M059J (cell line): ENCODE data around the gene CEP95. TPM values are rescaled to one million over a fixed set of nuclear protein-coding genes. Genes with fewer than 3 reads are reported as not detected.
"Not testable (repeated sequence)": the region's sequence is repeated elsewhere in the genome, so short reads cannot be mapped to it uniquely, and the experiment has no call there.

ENCODE experiments used
- DNase-seq: peaks from one replicate; pipeline ENCODE4 v3.0.0-alpha.2; 2012; ENCODE audit warnings: low read depth
- total RNA-seq: library from RNA; depleted of rRNA; stranded (reverse); fragments of >200 nt; shearing (Covaris generic); gene quantifications from 2 replicates; pipeline ENCODE4 v1.2.3, GENCODE V29; 2014; rRNA removed

The CEP95 gene
- 8.2 and 14.0 TPM in 2 replicates for total RNA-seq

- DNase-seq: peak; percentile 95
Observed at GRCh38 chr17:64506576-64507412, at the start of gene CEP95. TSS of gene CEP95 (plus strand) at chr17:64506977. CDS start at chr17:64507098, 121 bp downstream.

- DNase-seq: peak; percentile 32
Observed at GRCh38 chr17:64457156-64457555, 49.6 kb upstream of the CEP95 start.

GRCh38 chr17:64458756-64459155, 48.0 kb upstream of the CEP95 start:
- DNase-seq: no peak

- peak; percentile 65 for DNase-seq
Observed at GRCh38 chr17:64459284-64459747, 47.5 kb upstream of the CEP95 start.

- not testable (repeated sequence) for DNase-seq
Observed at GRCh38 chr17:64459818-64460217, 47.0 kb upstream of the CEP95 start.

- no peak for DNase-seq
Observed at GRCh38 chr17:64460955-64461354, 45.8 kb upstream of the CEP95 start.

- DNase-seq: no peak
Observed at GRCh38 chr17:64461788-64462187, 45.0 kb upstream of the CEP95 start.

GRCh38 chr17:64466019-64466735, 40.6 kb upstream of the CEP95 start:
- DNase-seq: no peak

- not testable (repeated sequence) for DNase-seq
Observed at GRCh38 chr17:64466834-64467233, 39.9 kb upstream of the CEP95 start.

- DNase-seq: no peak
Observed at GRCh38 chr17:64470625-64471024, 36.2 kb upstream of the CEP95 start.

GRCh38 chr17:64471440-64471839, 35.3 kb upstream of the CEP95 start:
- no peak for DNase-seq

GRCh38 chr17:64472564-64472963, 34.2 kb upstream of the CEP95 start:
- no peak for DNase-seq

GRCh38 chr17:64477849-64478248, 28.9 kb upstream of the CEP95 start:
- DNase-seq: no peak

- no peak for DNase-seq
Observed at GRCh38 chr17:64480951-64481350, 25.8 kb upstream of the CEP95 start.

GRCh38 chr17:64484380-64484779, 22.4 kb upstream of the CEP95 start:
- DNase-seq: no peak

GRCh38 chr17:64488301-64488700, 18.5 kb upstream of the CEP95 start:
- DNase-seq: no peak

- no peak for DNase-seq
Observed at GRCh38 chr17:64491034-64491860, 15.5 kb upstream of the CEP95 start.

- DNase-seq: peak; percentile 50
Observed at GRCh38 chr17:64491994-64492393, 14.8 kb upstream of the CEP95 start.

GRCh38 chr17:64492481-64493109, 14.2 kb upstream of the CEP95 start:
- DNase-seq: no peak

- DNase-seq: no peak
Observed at GRCh38 chr17:64494121-64494520, 12.7 kb upstream of the CEP95 start.

GRCh38 chr17:64495300-64495699, 11.5 kb upstream of the CEP95 start:
- not testable (repeated sequence) for DNase-seq
